Measurements from ENCODE around the gene DOCK7.

- no peak for TF ChIP-seq CTCF (IDR thresholded peaks at IDR 0.05)
- TF ChIP-seq POLR2A (IDR thresholded peaks at IDR 0.05): no peak
These were observed 253.6 kb downstream of the DOCK7 start for GRCh38 chr1:62434618-62435001.
